ENCODE results near the gene CLEC4E.

DNA sequence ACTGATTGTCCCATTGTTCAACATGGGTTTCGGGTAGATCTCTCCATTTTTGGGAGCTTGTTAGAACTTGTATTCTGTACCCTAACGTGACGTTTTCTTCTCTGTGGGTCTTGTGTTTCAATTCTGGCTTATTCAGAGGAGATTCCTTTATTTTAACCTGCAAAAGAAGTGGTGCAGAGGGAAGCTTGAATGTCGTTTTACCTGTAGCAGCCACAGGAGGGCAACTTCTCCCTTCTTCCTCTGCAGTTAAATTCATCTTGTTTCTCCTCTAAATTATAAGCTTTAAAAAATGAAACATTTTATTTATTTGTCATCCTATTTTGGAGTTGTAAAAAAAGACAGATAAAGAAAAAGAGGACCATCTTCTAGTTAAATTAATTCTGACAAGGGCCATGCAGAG, 41.1 kb downstream of the CLEC4E start:
- TF ChIP-seq, protein P1, sequence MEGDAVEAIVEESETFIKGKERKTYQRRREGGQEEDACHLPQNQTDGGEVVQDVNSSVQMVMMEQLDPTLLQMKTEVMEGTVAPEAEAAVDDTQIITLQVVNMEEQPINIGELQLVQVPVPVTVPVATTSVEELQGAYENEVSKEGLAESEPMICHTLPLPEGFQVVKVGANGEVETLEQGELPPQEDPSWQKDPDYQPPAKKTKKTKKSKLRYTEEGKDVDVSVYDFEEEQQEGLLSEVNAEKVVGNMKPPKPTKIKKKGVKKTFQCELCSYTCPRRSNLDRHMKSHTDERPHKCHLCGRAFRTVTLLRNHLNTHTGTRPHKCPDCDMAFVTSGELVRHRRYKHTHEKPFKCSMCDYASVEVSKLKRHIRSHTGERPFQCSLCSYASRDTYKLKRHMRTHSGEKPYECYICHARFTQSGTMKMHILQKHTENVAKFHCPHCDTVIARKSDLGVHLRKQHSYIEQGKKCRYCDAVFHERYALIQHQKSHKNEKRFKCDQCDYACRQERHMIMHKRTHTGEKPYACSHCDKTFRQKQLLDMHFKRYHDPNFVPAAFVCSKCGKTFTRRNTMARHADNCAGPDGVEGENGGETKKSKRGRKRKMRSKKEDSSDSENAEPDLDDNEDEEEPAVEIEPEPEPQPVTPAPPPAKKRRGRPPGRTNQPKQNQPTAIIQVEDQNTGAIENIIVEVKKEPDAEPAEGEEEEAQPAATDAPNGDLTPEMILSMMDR (IDR thresholded peaks at IDR 0.05) = no peak
- no peak for TF ChIP-seq POLR2A (IDR thresholded peaks at IDR 0.05)
